ENCODE results near the gene SLC7A8.

GRCh38 chr14:23153851-23154796, 29.3 kb downstream of the SLC7A8 start:
- TF ChIP-seq, protein P1, sequence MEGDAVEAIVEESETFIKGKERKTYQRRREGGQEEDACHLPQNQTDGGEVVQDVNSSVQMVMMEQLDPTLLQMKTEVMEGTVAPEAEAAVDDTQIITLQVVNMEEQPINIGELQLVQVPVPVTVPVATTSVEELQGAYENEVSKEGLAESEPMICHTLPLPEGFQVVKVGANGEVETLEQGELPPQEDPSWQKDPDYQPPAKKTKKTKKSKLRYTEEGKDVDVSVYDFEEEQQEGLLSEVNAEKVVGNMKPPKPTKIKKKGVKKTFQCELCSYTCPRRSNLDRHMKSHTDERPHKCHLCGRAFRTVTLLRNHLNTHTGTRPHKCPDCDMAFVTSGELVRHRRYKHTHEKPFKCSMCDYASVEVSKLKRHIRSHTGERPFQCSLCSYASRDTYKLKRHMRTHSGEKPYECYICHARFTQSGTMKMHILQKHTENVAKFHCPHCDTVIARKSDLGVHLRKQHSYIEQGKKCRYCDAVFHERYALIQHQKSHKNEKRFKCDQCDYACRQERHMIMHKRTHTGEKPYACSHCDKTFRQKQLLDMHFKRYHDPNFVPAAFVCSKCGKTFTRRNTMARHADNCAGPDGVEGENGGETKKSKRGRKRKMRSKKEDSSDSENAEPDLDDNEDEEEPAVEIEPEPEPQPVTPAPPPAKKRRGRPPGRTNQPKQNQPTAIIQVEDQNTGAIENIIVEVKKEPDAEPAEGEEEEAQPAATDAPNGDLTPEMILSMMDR (IDR thresholded peaks at IDR 0.05; ENCODE audit: low read depth, low read length, poor library complexity, severe bottlenecking) = no peak
- TF ChIP-seq EZH2phosphoT487 (IDR thresholded peaks at IDR 0.05; ENCODE audit: borderline replicate concordance, low read length) = no peak

All from DOHH2 (cell line).